Measurements from ENCODE around the gene MAP6. TPM values are rescaled to one million over a fixed set of nuclear protein-coding genes. Genes with fewer than 3 reads are reported as not detected.

The MAP6 gene
- total RNA-seq, 2 experiments from 2014 or later: not detected

DNA sequence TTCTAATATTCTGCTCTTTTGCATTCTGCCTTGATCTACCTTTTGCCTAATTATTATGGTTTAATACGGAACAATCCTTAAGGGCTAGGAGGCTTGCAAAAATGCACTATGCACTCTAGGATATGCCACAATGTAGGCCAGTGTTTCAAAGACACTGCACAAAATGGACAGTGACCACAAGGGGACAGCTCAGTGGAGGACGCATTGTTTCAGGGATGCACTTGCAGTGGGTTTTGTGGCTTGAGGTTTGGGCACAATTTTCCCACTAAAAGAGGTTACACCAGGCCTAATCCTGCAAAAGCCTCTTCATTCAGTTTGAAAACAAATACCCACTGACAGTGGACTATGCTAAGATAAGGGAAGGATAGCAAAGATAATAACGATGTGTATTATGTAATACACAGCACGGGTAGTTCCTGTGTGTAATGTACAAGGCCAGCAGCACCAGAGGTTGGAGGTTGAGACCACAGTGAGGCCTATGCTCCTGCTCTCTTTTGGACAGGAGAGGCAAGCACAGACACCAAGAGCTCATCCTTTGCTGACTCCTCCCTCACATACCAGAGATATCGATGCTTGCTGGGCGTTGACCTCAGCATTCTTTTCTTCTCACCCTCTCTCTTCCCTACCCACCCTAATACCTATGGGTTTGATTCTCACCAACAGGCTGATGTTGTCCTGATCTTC is 12.7 kb downstream of the MAP6 start:
- Mint-ChIP-seq H3K27ac (no peak overlapping the region), H3K9me3 (no peaks in the 10 kb centered on the region), H3K4me3 (no peak overlapping the region), H3K27me3 (peaks cover 20% of the 10 kb centered on the region), H3K4me1 (ENCODE audit: low read depth) (no peaks in the 10 kb centered on the region), H3K36me3 (ENCODE audit: low read depth) (no peaks in the 10 kb centered on the region)
- no peak overlapping the region for H3K27ac ChIP-seq (ENCODE audit: low read depth in 1 of 2, low read length in 2 of 2)
- H3K4me1 ChIP-seq (ENCODE audit: insufficient read depth, low read length): no peaks in the 10 kb centered on the region
- intact Hi-C loops (cut with DNase I, micrococcal nuclease): no loop called here
- DNase-seq (no peak), ATAC-seq (ENCODE audit: poor library complexity) (no peak)
- ChIA-PET POLR2A (no interaction called here), CTCF (no interaction called here)
- no peaks in the 10 kb centered on the region for H3K9me3 ChIP-seq (ENCODE audit: control insufficient read depth in 1 of 2, insufficient read depth in 1 of 2, low read length in 2 of 2)
- no peak overlapping the region for H3K4me3 ChIP-seq (ENCODE audit: low read length)
- H3K27me3 ChIP-seq (ENCODE audit: control insufficient read depth in 1 of 2, insufficient read depth in 2 of 2, low read length in 2 of 2): peaks cover 0 to 4% of the 10 kb centered on the region in 2 experiments
- TF ChIP-seq, protein P1, sequence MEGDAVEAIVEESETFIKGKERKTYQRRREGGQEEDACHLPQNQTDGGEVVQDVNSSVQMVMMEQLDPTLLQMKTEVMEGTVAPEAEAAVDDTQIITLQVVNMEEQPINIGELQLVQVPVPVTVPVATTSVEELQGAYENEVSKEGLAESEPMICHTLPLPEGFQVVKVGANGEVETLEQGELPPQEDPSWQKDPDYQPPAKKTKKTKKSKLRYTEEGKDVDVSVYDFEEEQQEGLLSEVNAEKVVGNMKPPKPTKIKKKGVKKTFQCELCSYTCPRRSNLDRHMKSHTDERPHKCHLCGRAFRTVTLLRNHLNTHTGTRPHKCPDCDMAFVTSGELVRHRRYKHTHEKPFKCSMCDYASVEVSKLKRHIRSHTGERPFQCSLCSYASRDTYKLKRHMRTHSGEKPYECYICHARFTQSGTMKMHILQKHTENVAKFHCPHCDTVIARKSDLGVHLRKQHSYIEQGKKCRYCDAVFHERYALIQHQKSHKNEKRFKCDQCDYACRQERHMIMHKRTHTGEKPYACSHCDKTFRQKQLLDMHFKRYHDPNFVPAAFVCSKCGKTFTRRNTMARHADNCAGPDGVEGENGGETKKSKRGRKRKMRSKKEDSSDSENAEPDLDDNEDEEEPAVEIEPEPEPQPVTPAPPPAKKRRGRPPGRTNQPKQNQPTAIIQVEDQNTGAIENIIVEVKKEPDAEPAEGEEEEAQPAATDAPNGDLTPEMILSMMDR (IDR thresholded peaks at IDR 0.05): no peak
- no peaks in the 10 kb centered on the region for H3K36me3 ChIP-seq (ENCODE audit: insufficient read depth, low read length)

DNA sequence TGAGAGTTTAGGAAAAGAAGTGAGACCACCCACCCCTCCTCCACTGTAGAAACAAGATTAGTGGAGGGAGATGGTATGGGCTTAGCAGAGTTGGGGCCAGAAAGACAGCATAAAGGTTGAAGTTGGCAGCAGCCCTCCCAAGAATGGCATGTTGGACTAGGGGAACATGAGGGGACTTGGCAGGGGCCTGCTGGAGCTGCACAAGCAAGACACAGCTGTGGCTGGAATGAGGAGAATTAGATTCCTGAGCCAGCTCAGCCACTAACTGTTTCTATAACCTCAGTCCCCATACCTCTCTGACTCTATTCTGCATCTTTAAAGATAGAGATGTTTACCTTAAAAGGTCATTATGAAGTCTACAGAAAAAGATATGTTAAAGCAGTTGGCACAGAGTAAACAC is 13.2 kb downstream of the MAP6 start:
- Histone ChIP-seq H3K4me1 (ENCODE audit: insufficient read depth, low read length) (no peaks in the 10 kb centered on the region), H3K36me3 (ENCODE audit: insufficient read depth, low read length) (no peaks in the 10 kb centered on the region), H3K27me3 (ENCODE audit: control insufficient read depth in 1 of 2, insufficient read depth in 2 of 2, low read length in 2 of 2) (peaks cover 0 to 2% of the 10 kb centered on the region in 2 experiments), H3K27ac (ENCODE audit: low read depth in 1 of 2, low read length in 2 of 2) (no peak overlapping the region), H3K9me3 (ENCODE audit: control insufficient read depth in 1 of 2, insufficient read depth in 1 of 2, low read length in 2 of 2) (no peaks in the 10 kb centered on the region), H3K4me3 (ENCODE audit: low read length) (no peak overlapping the region)
- H3K4me1 Mint-ChIP-seq (ENCODE audit: low read depth): no peaks in the 10 kb centered on the region
- CTCF ChIA-PET: no interaction called here
- DNase-seq (no peak), ATAC-seq (ENCODE audit: poor library complexity) (no peak)
- intact Hi-C loops (cut with DNase I, micrococcal nuclease): no loop called here
- POLR2A ChIA-PET: no interaction called here
- no peaks in the 10 kb centered on the region for H3K9me3 Mint-ChIP-seq
- TF ChIP-seq, protein P1 (IDR thresholded peaks at IDR 0.05): no peak
- H3K27me3 Mint-ChIP-seq: peaks cover 20% of the 10 kb centered on the region
- H3K27ac Mint-ChIP-seq: no peak overlapping the region
- H3K36me3 Mint-ChIP-seq (ENCODE audit: low read depth): no peaks in the 10 kb centered on the region
- H3K4me3 Mint-ChIP-seq: no peak overlapping the region

DNA sequence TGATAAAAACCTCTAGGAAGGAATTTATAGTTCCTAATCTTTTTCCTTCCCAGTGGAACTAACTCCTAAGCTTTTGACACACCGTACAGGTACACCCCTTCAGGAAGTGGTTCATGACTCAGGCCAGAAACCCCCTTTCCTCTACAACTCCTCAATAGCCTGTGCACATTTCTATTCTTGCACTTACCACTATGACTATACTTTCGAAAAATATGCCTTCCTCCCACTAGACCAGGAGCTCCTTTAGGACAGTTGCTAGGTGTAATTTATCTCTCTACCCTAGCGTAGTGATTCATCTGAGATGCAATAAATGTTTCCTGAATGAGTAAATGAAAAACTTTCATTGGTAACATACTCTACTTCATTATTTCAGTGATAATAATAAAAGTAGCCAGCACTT is 14.5 kb downstream of the MAP6 start:
- no peak overlapping the region for H3K27ac ChIP-seq (ENCODE audit: low read depth in 1 of 2, low read length in 2 of 2)
- ChIA-PET CTCF (no interaction called here), POLR2A (no interaction called here)
- no peaks in the 10 kb centered on the region for H3K4me1 ChIP-seq (ENCODE audit: insufficient read depth, low read length)
- peaks cover 10% of the 10 kb centered on the region for H3K27me3 Mint-ChIP-seq
- H3K36me3 ChIP-seq (ENCODE audit: insufficient read depth, low read length): no peaks in the 10 kb centered on the region
- no peak for ATAC-seq (ENCODE audit: poor library complexity)
- H3K27ac Mint-ChIP-seq: no peak overlapping the region
- TF ChIP-seq, protein P1 (IDR thresholded peaks at IDR 0.05): no peak
- no peaks in the 10 kb centered on the region for H3K27me3 ChIP-seq (ENCODE audit: control insufficient read depth in 1 of 2, insufficient read depth in 2 of 2, low read length in 2 of 2)
- H3K9me3 ChIP-seq (ENCODE audit: control insufficient read depth in 1 of 2, insufficient read depth in 1 of 2, low read length in 2 of 2): no peaks in the 10 kb centered on the region
- no peaks in the 10 kb centered on the region for H3K4me1 Mint-ChIP-seq (ENCODE audit: low read depth)
- no peak for DNase-seq
- no peaks in the 10 kb centered on the region for H3K36me3 Mint-ChIP-seq (ENCODE audit: low read depth)
- H3K4me3 Mint-ChIP-seq: no peak overlapping the region
- H3K9me3 Mint-ChIP-seq: no peaks in the 10 kb centered on the region
- intact Hi-C loops (cut with DNase I, micrococcal nuclease): no loop called here
- H3K4me3 ChIP-seq (ENCODE audit: low read length): no peak overlapping the region
